ENCODE measurements around the gene TRIM72.

The TRIM72 gene

GRCh38 chr16:31200821-31201568 is 12.9 kb upstream of the TRIM72 start:
- H3K4me1 ChIP-seq (ENCODE audit: control insufficient read depth in 1 of 2, insufficient read depth in 2 of 2, low read length in 2 of 2) = peaks cover 9 to 11% of the 10 kb centered on the region in 2 experiments
- H3K79me2 ChIP-seq (ENCODE audit: control insufficient read depth, insufficient read depth, low read length, poor library complexity) = no peaks in the 10 kb centered on the region
- no peak overlapping the region for H4K8ac ChIP-seq (ENCODE audit: low read depth, low read length)
- H3K27me3 ChIP-seq (ENCODE audit: insufficient read depth, low read length) = peaks cover 11% of the 10 kb centered on the region
- H3K27ac ChIP-seq (ENCODE audit: low read depth, low read length) = no peak overlapping the region
- H2AK5ac ChIP-seq (ENCODE audit: low read length) = no peak overlapping the region
- no peak overlapping the region for H2AFZ ChIP-seq (ENCODE audit: insufficient read depth, low read length, poor library complexity)
- H4K91ac ChIP-seq (ENCODE audit: low read depth, low read length) = no peak overlapping the region
- H2BK12ac ChIP-seq (ENCODE audit: low read length) = no peak overlapping the region
- no peak overlapping the region for H3K4ac ChIP-seq (ENCODE audit: low read depth, low read length)
- no CpG with 5 or more reads among the region's 8 CpGs for WGBS (ENCODE audit: extremely low coverage, insufficient coverage, insufficient read length)
- no peak overlapping the region for H3K18ac ChIP-seq (ENCODE audit: low read length)
- H3K14ac ChIP-seq (ENCODE audit: low read length) = no peak overlapping the region
- no peak overlapping the region for H3K23ac ChIP-seq (ENCODE audit: low read length)
- H2BK5ac ChIP-seq (ENCODE audit: low read depth, low read length, poor library complexity) = no peak overlapping the region
- no peak overlapping the region for H3K4me3 ChIP-seq (ENCODE audit: low read depth, low read length)
- peaks cover 11 to 21% of the 10 kb centered on the region in 2 experiments for H3K36me3 ChIP-seq (ENCODE audit: control insufficient read depth in 1 of 2, insufficient read depth in 2 of 2, low read length in 2 of 2)
- H3K9ac ChIP-seq (ENCODE audit: low read length) = no peak overlapping the region
- H4K12ac ChIP-seq (ENCODE audit: low read depth, low read length) = no peak overlapping the region
- H3K9me3 ChIP-seq (ENCODE audit: insufficient read depth, low read depth, low read length) = peaks cover 4% of the 10 kb centered on the region
- no peaks in the 10 kb centered on the region for H3K79me1 ChIP-seq (ENCODE audit: low read length)
- peak; percentile 54 to 60 for DNase-seq
- no peak overlapping the region for H2BK120ac ChIP-seq (ENCODE audit: insufficient read depth, low read length, poor library complexity)
- H3K4me2 ChIP-seq (ENCODE audit: low read length) = no peak overlapping the region

- Histone ChIP-seq H2AFZ (ENCODE audit: insufficient read depth, low read length, poor library complexity) (peak overlapping the region; percentile 27), H2BK5ac (ENCODE audit: low read depth, low read length, poor library complexity) (no peak overlapping the region), H4K8ac (ENCODE audit: low read depth, low read length) (no peak overlapping the region), H3K79me2 (ENCODE audit: control insufficient read depth, insufficient read depth, low read length, poor library complexity) (no peaks in the 10 kb centered on the region), H3K4me1 (ENCODE audit: control insufficient read depth in 1 of 2, insufficient read depth in 2 of 2, low read length in 2 of 2) (peaks cover 9 to 11% of the 10 kb centered on the region in 2 experiments), H3K9me3 (ENCODE audit: insufficient read depth, low read depth, low read length) (peaks cover 4% of the 10 kb centered on the region), H4K12ac (ENCODE audit: low read depth, low read length) (no peak overlapping the region), H2AK5ac (ENCODE audit: low read length) (no peak overlapping the region), H3K23ac (ENCODE audit: low read length) (no peak overlapping the region), H3K79me1 (ENCODE audit: low read length) (no peaks in the 10 kb centered on the region), H3K27me3 (ENCODE audit: insufficient read depth, low read length) (peaks cover 11% of the 10 kb centered on the region), H3K18ac (ENCODE audit: low read length) (no peak overlapping the region), H3K36me3 (ENCODE audit: control insufficient read depth in 1 of 2, insufficient read depth in 2 of 2, low read length in 2 of 2) (peaks cover 6 to 14% of the 10 kb centered on the region in 2 experiments), H3K4me2 (ENCODE audit: low read length) (peak overlapping the region; percentile 60), H3K9ac (ENCODE audit: low read length) (no peak overlapping the region), H3K27ac (ENCODE audit: low read depth, low read length) (no peak overlapping the region), H4K91ac (ENCODE audit: low read depth, low read length) (no peak overlapping the region), H3K4ac (ENCODE audit: low read depth, low read length) (no peak overlapping the region), H3K4me3 (ENCODE audit: low read depth, low read length) (peak overlapping the region; percentile 62), H3K14ac (ENCODE audit: low read length) (no peak overlapping the region), H2BK120ac (ENCODE audit: insufficient read depth, low read length, poor library complexity) (no peak overlapping the region), H2BK12ac (ENCODE audit: low read length) (no peak overlapping the region)
- WGBS (ENCODE audit: extremely low coverage, insufficient coverage, insufficient read length) = no CpG with 5 or more reads among the region's 35 CpGs
- peak; percentile 58 to 65 for DNase-seq
These were observed 12.1 kb upstream of the TRIM72 start for GRCh38 chr16:31201582-31202413.

- peak within 1 kb of the TSS; percentile 60 for H3K4me2 ChIP-seq (ENCODE audit: low read length)
- H3K18ac ChIP-seq (ENCODE audit: low read length) = no peak within 1 kb of the TSS
- peaks cover 11% of the 10 kb centered on the region for H3K27me3 ChIP-seq (ENCODE audit: insufficient read depth, low read length)
- no peak within 1 kb of the TSS for H2BK12ac ChIP-seq (ENCODE audit: low read length)
- no peak within 1 kb of the TSS for H3K4ac ChIP-seq (ENCODE audit: low read depth, low read length)
- peak within 1 kb of the TSS; percentile 40 for H4K8ac ChIP-seq (ENCODE audit: low read depth, low read length)
- H3K79me1 ChIP-seq (ENCODE audit: low read length) = no peaks in the 10 kb centered on the region
- WGBS (ENCODE audit: extremely low coverage, insufficient coverage, insufficient read length) = no CpG with 5 or more reads among the region's 69 CpGs
- no peak within 1 kb of the TSS for H3K23ac ChIP-seq (ENCODE audit: low read length)
- H2BK120ac ChIP-seq (ENCODE audit: insufficient read depth, low read length, poor library complexity) = no peak within 1 kb of the TSS
- H2BK5ac ChIP-seq (ENCODE audit: low read depth, low read length, poor library complexity) = no peak within 1 kb of the TSS
- peaks cover 3 to 9% of the 10 kb centered on the region in 2 experiments for H3K36me3 ChIP-seq (ENCODE audit: control insufficient read depth in 1 of 2, insufficient read depth in 2 of 2, low read length in 2 of 2)
- no peak within 1 kb of the TSS for H4K12ac ChIP-seq (ENCODE audit: low read depth, low read length)
- no peak within 1 kb of the TSS for H4K91ac ChIP-seq (ENCODE audit: low read depth, low read length)
- H3K4me3 ChIP-seq (ENCODE audit: low read depth, low read length) = peak within 1 kb of the TSS; percentile 62
- no peak within 1 kb of the TSS for H3K27ac ChIP-seq (ENCODE audit: low read depth, low read length)
- peak within 1 kb of the TSS; percentile 27 for H2AFZ ChIP-seq (ENCODE audit: insufficient read depth, low read length, poor library complexity)
- peaks cover 9 to 11% of the 10 kb centered on the region in 2 experiments for H3K4me1 ChIP-seq (ENCODE audit: control insufficient read depth in 1 of 2, insufficient read depth in 2 of 2, low read length in 2 of 2)
- H3K14ac ChIP-seq (ENCODE audit: low read length) = no peak within 1 kb of the TSS
- H3K79me2 ChIP-seq (ENCODE audit: control insufficient read depth, insufficient read depth, low read length, poor library complexity) = no peaks in the 10 kb centered on the region
- no peak within 1 kb of the TSS for H3K9ac ChIP-seq (ENCODE audit: low read length)
- no peak within 1 kb of the TSS for H2AK5ac ChIP-seq (ENCODE audit: low read length)
- H3K9me3 ChIP-seq (ENCODE audit: insufficient read depth, low read depth, low read length) = peaks cover 4% of the 10 kb centered on the region
- peak in 1 of 2 donors; percentile 37 for DNase-seq
These were observed 11.2 kb upstream of the TRIM72 start, which contains the start of gene PYCARD for GRCh38 chr16:31202414-31203375. Gene PYCARD, minus strand, starts transcription at chr16:31202760. Its CDS starts 70 bp downstream, at chr16:31202690.

All from trophoblast cell (in vitro differentiated cells and primary cell).